OCI-LY7 (cell line): Measurements from ENCODE around the gene RAPGEF4.

Experiments used
- EZH2phosphoT487 ChIP-seq: fragments of 200-600 bp; sonication (generic); IDR thresholded peaks from 2 replicates; pipeline ENCODE4 v1.6.1; 2018; ENCODE audit warnings: low read depth, borderline replicate concordance, mild to moderate bottlenecking, mixed run types, antibody characterized with exemption, low read length, moderate library complexity, mixed read lengths
- TF ChIP-seq, protein P1 (sequence below): fragments of 200-600 bp; sonication (generic); conservative IDR thresholded peaks from 2 replicates; pipeline ENCODE4 v1.5.1; 2014; ENCODE audit warnings: mild to moderate bottlenecking, antibody characterized with exemption, low read length, moderate library complexity, mixed read lengths

DNA sequence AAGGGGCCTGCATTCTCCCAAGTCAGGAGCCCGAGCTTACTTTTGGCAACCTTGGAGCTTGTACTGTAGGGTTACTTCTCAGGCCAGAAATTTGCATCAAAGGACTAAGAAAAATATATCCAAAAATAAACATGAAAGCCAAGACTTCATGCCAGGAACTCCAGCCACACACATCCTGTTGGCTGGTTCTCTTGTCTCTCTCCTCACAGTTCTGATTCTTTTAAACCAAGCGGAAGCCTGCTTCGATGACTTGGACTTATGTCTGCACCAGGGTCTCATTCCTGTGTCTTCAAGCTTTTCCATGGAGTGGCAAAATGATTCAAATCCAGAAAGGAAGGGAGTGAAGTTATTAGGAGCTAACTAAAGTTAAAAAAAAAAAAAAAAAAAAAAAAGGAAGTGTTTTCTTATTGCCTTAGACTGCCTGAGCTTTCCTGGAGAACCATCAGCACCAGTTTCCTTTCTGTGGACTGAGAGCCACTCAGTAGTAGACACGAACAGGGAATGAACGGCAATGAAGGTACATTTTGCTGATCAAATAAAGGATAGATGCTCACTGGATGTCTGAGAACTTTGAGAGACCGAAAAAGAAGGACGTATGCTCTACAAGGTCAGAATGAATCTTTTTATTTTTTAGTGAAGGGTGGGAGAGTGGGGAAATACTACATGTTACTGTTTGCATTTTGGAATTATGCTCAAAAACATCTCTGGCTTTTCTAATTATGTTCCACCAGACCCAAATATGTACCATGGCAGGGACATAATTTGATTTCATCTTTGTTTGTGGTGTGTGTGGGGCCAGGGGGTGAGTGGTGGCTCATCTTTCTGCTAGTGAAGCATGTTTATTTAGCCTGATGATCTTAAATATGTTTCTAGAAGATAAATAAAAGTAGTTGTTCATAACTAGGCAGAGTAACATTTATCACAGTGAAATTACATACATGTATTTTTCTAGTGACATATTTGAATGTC, 86.0 kb downstream of the RAPGEF4 start:
- TF ChIP-seq, protein P1, sequence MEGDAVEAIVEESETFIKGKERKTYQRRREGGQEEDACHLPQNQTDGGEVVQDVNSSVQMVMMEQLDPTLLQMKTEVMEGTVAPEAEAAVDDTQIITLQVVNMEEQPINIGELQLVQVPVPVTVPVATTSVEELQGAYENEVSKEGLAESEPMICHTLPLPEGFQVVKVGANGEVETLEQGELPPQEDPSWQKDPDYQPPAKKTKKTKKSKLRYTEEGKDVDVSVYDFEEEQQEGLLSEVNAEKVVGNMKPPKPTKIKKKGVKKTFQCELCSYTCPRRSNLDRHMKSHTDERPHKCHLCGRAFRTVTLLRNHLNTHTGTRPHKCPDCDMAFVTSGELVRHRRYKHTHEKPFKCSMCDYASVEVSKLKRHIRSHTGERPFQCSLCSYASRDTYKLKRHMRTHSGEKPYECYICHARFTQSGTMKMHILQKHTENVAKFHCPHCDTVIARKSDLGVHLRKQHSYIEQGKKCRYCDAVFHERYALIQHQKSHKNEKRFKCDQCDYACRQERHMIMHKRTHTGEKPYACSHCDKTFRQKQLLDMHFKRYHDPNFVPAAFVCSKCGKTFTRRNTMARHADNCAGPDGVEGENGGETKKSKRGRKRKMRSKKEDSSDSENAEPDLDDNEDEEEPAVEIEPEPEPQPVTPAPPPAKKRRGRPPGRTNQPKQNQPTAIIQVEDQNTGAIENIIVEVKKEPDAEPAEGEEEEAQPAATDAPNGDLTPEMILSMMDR = no peak
- no peak for TF ChIP-seq EZH2phosphoT487
